GM21447 (cell line): Measurements from ENCODE around the gene PITHD1.
"Not testable (repeated sequence)": the region's sequence is repeated elsewhere in the genome, so short reads cannot be mapped to it uniquely, and the experiment has no call there.

Source experiments
- ATAC-seq: cut with Tn5 transposase; IDR thresholded peaks from one replicate; pipeline ENCODE4 v1.9.1; 2021; ENCODE audit not compliant: unreplicated experiment

Gene PITHD1

GRCh38 chr1:23797478-23798448 is 19.5 kb downstream of the PITHD1 start:
- no peak for ATAC-seq

- ATAC-seq = no peak
Measured at GRCh38 chr1:23798662-23799142, 20.5 kb downstream of the PITHD1 start.

GRCh38 chr1:23799255-23799569 is 21.0 kb downstream of the PITHD1 start:
- no peak for ATAC-seq

GRCh38 chr1:23799570-23800399 is 21.6 kb downstream of the PITHD1 start:
- ATAC-seq = peak; percentile 13

GRCh38 chr1:23800400-23801337 is 22.5 kb downstream of the PITHD1 start, which contains the start of gene GALE:
Gene GALE, minus strand, starts transcription at chr1:23800754. Its CDS starts 1,747 bp downstream, at chr1:23799007.
- ATAC-seq = peak; percentile 68

- no peak for ATAC-seq
Measured at GRCh38 chr1:23801338-23801748, 23.1 kb downstream of the PITHD1 start.

- no peak for ATAC-seq
Measured at GRCh38 chr1:23801876-23802275, 23.7 kb downstream of the PITHD1 start.

GRCh38 chr1:23802809-23803342 is 24.7 kb downstream of the PITHD1 start:
- not testable (repeated sequence) for ATAC-seq

GRCh38 chr1:23803674-23804073 is 25.5 kb downstream of the PITHD1 start:
- no peak for ATAC-seq

GRCh38 chr1:23804183-23804835 is 26.1 kb downstream of the PITHD1 start:
- no peak for ATAC-seq

- no peak for ATAC-seq
Measured at GRCh38 chr1:23805025-23805424, 26.8 kb downstream of the PITHD1 start.

- no peak for ATAC-seq
Measured at GRCh38 chr1:23806280-23806679, 28.1 kb downstream of the PITHD1 start.

- ATAC-seq = no peak
Measured at GRCh38 chr1:23807453-23807852, 29.2 kb downstream of the PITHD1 start.

- ATAC-seq = peak; percentile 62
Measured at GRCh38 chr1:23809751-23810171, 31.5 kb downstream of the PITHD1 start.

GRCh38 chr1:23810818-23811540 is 32.8 kb downstream of the PITHD1 start:
- no peak for ATAC-seq

- ATAC-seq = no peak
Measured at GRCh38 chr1:23814016-23814415, 35.8 kb downstream of the PITHD1 start.

- ATAC-seq = no peak
Measured at GRCh38 chr1:23816361-23816760, 38.1 kb downstream of the PITHD1 start.

- no peak for ATAC-seq
Measured at GRCh38 chr1:23816906-23817305, 38.7 kb downstream of the PITHD1 start.

GRCh38 chr1:23817633-23818032 is 39.4 kb downstream of the PITHD1 start:
- ATAC-seq = peak; percentile 54
